GM12878 (cell line): Measurements from ENCODE around the gene C6orf62. TPM values are rescaled to one million over a fixed set of nuclear protein-coding genes. Genes with fewer than 3 reads are reported as not detected.

ENCODE experiments used
- ATAC-seq: fragments of 200-7000 bp; cut with Tn5 transposase; 3 replicates; pipeline ENCODE4 v1.9.1; 2020; ENCODE audit warnings: mild to moderate bottlenecking, moderate library complexity
- BruUV-seq: library from RNA; stranded (reverse); fragments of 400-500 nt; replicated peaks from 2 replicates; lab custom pipeline; 2021; lab: Mats Ljungman, UMichigan
- CTCF ChIA-PET: fragments of 300-600 bp; sonication (Branson Sonifier 250); formaldehyde crosslinking; extraction: SDS; loops from one replicate; lab custom pipeline; 2021; ENCODE audit warnings: inconsistent platforms; lab: Yijun Ruan, JAX
- POLR2A ChIA-PET: fragments of 350-600 bp; formaldehyde crosslinking; extraction: SDS; loops from one replicate; lab custom pipeline; 2021; ENCODE audit warnings: inconsistent platforms; lab: Charles Lee
- RAD21 ChIA-PET: fragments of 300-600 bp; sonication (Branson Sonifier 250); formaldehyde crosslinking; loops from one replicate; lab custom pipeline; 2023; ENCODE audit warnings: antibody characterized with exemption; ENCODE audit not compliant: unreplicated experiment; lab: Charles Lee
- SMC1A ChIA-PET: fragments of 300-600 bp; sonication (Branson Sonifier 250); formaldehyde crosslinking; loops from one replicate; lab custom pipeline; 2023; ENCODE audit not compliant: unreplicated experiment, uncharacterized antibody; lab: Charles Lee
- DNase-seq: peaks from one replicate; pipeline ENCODE4 v3.0.0-alpha.2; 2011; ENCODE audit warnings: low read depth, low spot score
- FAIRE-seq: peaks from 3 replicates; lab custom pipeline; 2011; peaks lifted over from hg19 to GRCh38; lab: Jason Lieb, UNC
- H2AFZ ChIP-seq: 2 replicates; pipeline ENCODE4 v1.6.0; 2011; ENCODE audit warnings: low read depth, low read length, control low read depth; ENCODE audit not compliant: control insufficient read depth
- H3K27ac ChIP-seq: 2 replicates; pipeline ENCODE4 v1.5.1; 2011; ENCODE audit warnings: control low read depth; ENCODE audit not compliant: control insufficient read depth, insufficient read depth
- H3K27me3 ChIP-seq, 2 experiments: replicated peaks in 1 of 2; 2 replicates each; pipeline versions ENCODE4 v1.6.0 to v1.6.1; 2011; ENCODE audit warnings: low read length in 1 of 2; ENCODE audit not compliant: control insufficient read depth in 2 of 2, insufficient read depth in 2 of 2
- H3K36me3 ChIP-seq, 2 experiments: 2 replicates each; pipeline ENCODE4 v1.5.1; 2011; ENCODE audit warnings: low read length in 1 of 2; ENCODE audit not compliant: control insufficient read depth in 2 of 2, insufficient read depth in 2 of 2
- H3K4me1 ChIP-seq: 2 replicates; pipeline ENCODE4 v1.6.1; 2011; ENCODE audit warnings: mild to moderate bottlenecking, low read length, moderate library complexity, mixed read lengths; ENCODE audit not compliant: control insufficient read depth, insufficient read depth
- H3K4me2 ChIP-seq: 2 replicates; pipeline ENCODE4 v1.6.0; 2011; ENCODE audit warnings: control low read depth; ENCODE audit not compliant: control insufficient read depth, insufficient read depth
- H3K4me3 ChIP-seq: fragments of 200-600 bp; sonication (generic); 2 replicates; pipeline ENCODE4 v1.5.1; 2016
- H3K79me2 ChIP-seq: 2 replicates; pipeline ENCODE4 v1.6.0; 2011; ENCODE audit warnings: low read length; ENCODE audit not compliant: control insufficient read depth, insufficient read depth
- H3K9ac ChIP-seq: 2 replicates; pipeline ENCODE4 v1.8.0; 2011; ENCODE audit warnings: low read length, control low read depth, mixed read lengths; ENCODE audit not compliant: control insufficient read depth, insufficient read depth
- H3K9me3 ChIP-seq: replicated peaks from 3 replicates; pipeline ENCODE4 v1.5.1; 2011; ENCODE audit warnings: mild to moderate bottlenecking, low read length; ENCODE audit not compliant: control insufficient read depth, insufficient read depth
- H4K20me1 ChIP-seq: 2 replicates; pipeline ENCODE4 v1.6.0; 2011; ENCODE audit not compliant: control insufficient read depth, insufficient read depth
- ATF7 ChIP-seq: fragments of 450-650 bp; IDR thresholded peaks from 2 replicates; pipeline ENCODE4 v1.6.1; 2016; ENCODE audit warnings: low read depth, mild to moderate bottlenecking
- BMI1 ChIP-seq: fragments of 450-650 bp; IDR thresholded peaks from 2 replicates; pipeline ENCODE4 v1.6.1; 2016; ENCODE audit warnings: mild to moderate bottlenecking, moderate library complexity, borderline replicate concordance
- BRCA1 ChIP-seq: IDR thresholded peaks from 2 replicates; pipeline ENCODE4 v1.6.1; 2011; ENCODE audit warnings: low read depth, low read length, improper control_type of control experiment
- CBFB ChIP-seq: IDR thresholded peaks from 2 replicates; pipeline ENCODE4 v1.6.1; 2016; ENCODE audit warnings: antibody characterized with exemption, low read depth
- CHD2 ChIP-seq: IDR thresholded peaks from 2 replicates; pipeline ENCODE4 v1.6.1; 2011; ENCODE audit warnings: low read depth, low read length, improper control_type of control experiment, borderline replicate concordance
- ELK1 ChIP-seq: IDR thresholded peaks from 2 replicates; pipeline ENCODE4 v1.6.1; 2012; ENCODE audit warnings: low read depth, low read length, improper control_type of control experiment
- HDAC2 ChIP-seq: fragments of 200-600 bp; sonication (generic); IDR thresholded peaks from 2 replicates; pipeline ENCODE4 v1.6.1; 2017
- KAT2A ChIP-seq: conservative IDR thresholded peaks from 2 replicates; pipeline ENCODE4 v1.6.1; 2011; ENCODE audit warnings: low read depth, low read length; ENCODE audit not compliant: control insufficient read depth
- MYC ChIP-seq: IDR thresholded peaks from 2 replicates; pipeline ENCODE4 v1.6.1; 2011; ENCODE audit warnings: mild to moderate bottlenecking, low read length, moderate library complexity, inconsistent platforms; ENCODE audit not compliant: insufficient read depth, insufficient replicate concordance, insufficient read length, severe bottlenecking
- NBN ChIP-seq: fragments of 450-650 bp; IDR thresholded peaks from 2 replicates; pipeline ENCODE4 v1.6.1; 2016
- POU2F2 ChIP-seq: IDR thresholded peaks from 3 replicates; pipeline ENCODE4 v1.6.1; 2011; ENCODE audit warnings: low read depth, mild to moderate bottlenecking, low read length, borderline replicate concordance
- RBBP5 ChIP-seq: fragments of 200-600 bp; sonication (generic); conservative IDR thresholded peaks from 2 replicates; pipeline ENCODE4 v1.6.1; 2016
- YY1 ChIP-seq: IDR thresholded peaks from 2 replicates; pipeline ENCODE4 v1.6.1; 2011; ENCODE audit warnings: low read depth, mild to moderate bottlenecking, low read length
- ZNF384 ChIP-seq: IDR thresholded peaks from 2 replicates; pipeline ENCODE4 v1.6.1; 2012; ENCODE audit warnings: low read depth, mild to moderate bottlenecking, low read length, improper control_type of control experiment, borderline replicate concordance
- ZZZ3 ChIP-seq: IDR thresholded peaks from 2 replicates; pipeline ENCODE4 v1.6.1; 2011; ENCODE audit warnings: low read depth; ENCODE audit not compliant: control insufficient read depth, insufficient read length
- WGBS: methylation state at CpG from one replicate; pipeline ENCODE4 v1.1.6; 2016; ENCODE audit warnings: low lambda C conversion rate; ENCODE audit not compliant: insufficient replicate concordance, insufficient coverage; ENCODE audit errors: missing lambda C conversion rate; 5-methylcytosine and 5-hydroxymethylcytosine counted together
- in situ Hi-C: fragments of 300-500 bp; cut with MboI; formaldehyde crosslinking; loops from 9 replicates; pipeline ENCODE4 v1.14.3; 2018; ENCODE audit warnings: mixed read lengths
- intact Hi-C: fragments of 100-400 bp; cut with micrococcal nuclease; formaldehyde crosslinking; loops from one replicate; pipeline ENCODE4 v1.14.2; 2022; ENCODE audit not compliant: unreplicated experiment
- polyA plus RNA-seq, 11 experiments: library from polyadenylated mRNA; depleted of rRNA in 4 of 11; unstranded in 6 of 11; stranded (reverse) in 5 of 11; fragments of >200 nt; fragmentation: Nextera tagmentation in 4 of 11; fragmentation: Illumina TruSeq in 1 of 11; extraction: Ambion mirVana in 4 of 11; extraction: Trizol in 1 of 11; gene quantifications; 1 replicate in 1 of 11; 2 replicates in 10 of 11; pipeline versions ENCODE4 v1.2.1 to v1.2.3, GENCODE V29; 2011 to 2016; ENCODE audit warnings: inconsistent platforms in 2 of 11, missing spikeins in 2 of 11, low read depth in 1 of 11
- total RNA-seq, 4 experiments: library from RNA; depleted of rRNA in 3 of 4; stranded (reverse); fragments of >200 nt in 3 of 4; fragmentation: Illumina TruSeq in 1 of 4; extraction: Trizol in 1 of 4; gene quantifications; 2 replicates each; pipeline versions ENCODE4 v1.2.1 to v1.2.3, GENCODE V29; 2013 to 2021

Gene C6orf62
- total and polyA plus RNA-seq, 10 of the 15 experiments (the other 5 are each of a cell fraction or from before 2014, with no cell fraction given): 55.6 to 565 (median 126) TPM

- ChIA-PET CTCF (interaction anchor here (1.0 to 1.7 kb wide), 3 partner anchors 97 to 102 kb away, joined by 3 read pairs; no protein-coding TSS in a partner anchor), POLR2A (no interaction called here), SMC1A (interaction anchor here (0.7 kb wide), 1 partner anchor 19 kb away, joined by 3 read pairs; no protein-coding TSS in a partner anchor), RAD21 (no interaction called here)
- H3K9ac ChIP-seq: no peak overlapping the region
- no peak overlapping the region for H3K4me2 ChIP-seq
- no peak for DNase-seq
- TF ChIP-seq BMI1 (no peak), CBFB (no peak)
- no peaks in the 10 kb centered on the region for H3K27me3 ChIP-seq
- H3K27ac ChIP-seq: no peak overlapping the region
- no peak for FAIRE-seq
- no peaks in the 10 kb centered on the region for H3K9me3 ChIP-seq
- no TSS peak for BruUV-seq
- H3K4me1 ChIP-seq: no peaks in the 10 kb centered on the region
- no peaks in the 10 kb centered on the region; a peak in 1 of 4 replicates for H3K36me3 ChIP-seq
- no peak for ATAC-seq
- in situ Hi-C loops (no loop called here), intact Hi-C loops (no loop called here)
- H3K4me3 ChIP-seq: no peak overlapping the region
- H4K20me1 ChIP-seq: no peaks in the 10 kb centered on the region
- H3K79me2 ChIP-seq: no peaks in the 10 kb centered on the region
- WGBS: 88% methylated on average over 12 of the region's 12 CpGs
- H2AFZ ChIP-seq: no peak overlapping the region
These were observed 35.4 kb downstream of the C6orf62 start for GRCh38 chr6:24683297-24684296.

DNA sequence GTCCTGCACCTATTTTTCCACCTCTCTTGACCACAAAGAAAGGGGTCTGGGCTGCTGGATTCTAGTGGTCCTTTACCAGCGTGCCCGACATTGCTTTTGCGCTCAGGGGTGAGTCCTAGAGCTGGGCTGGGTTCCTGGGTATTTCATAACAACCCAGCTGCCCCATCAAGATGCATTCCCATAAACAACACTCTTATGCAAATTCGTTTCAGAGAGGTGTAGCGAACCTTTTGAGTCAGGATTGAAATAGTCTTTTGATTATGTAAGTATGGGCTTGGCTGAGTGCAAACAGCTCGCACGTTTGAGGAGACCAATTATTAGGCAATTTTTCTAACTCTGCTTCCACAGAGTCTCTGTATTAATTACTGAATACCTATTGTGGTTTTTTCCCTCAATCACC lies 38.4 kb downstream of the C6orf62 start:
- WGBS: 84% methylated on average over 7 of the region's 7 CpGs
- POLR2A ChIA-PET: no interaction called here
- TF ChIP-seq ZZZ3 (no peak), CHD2 (no peak), BRCA1 (no peak), KAT2A (no peak), NBN (no peak), YY1 (no peak), ZNF384 (no peak), POU2F2 (no peak), ELK1 (no peak), HDAC2 (no peak), MYC (no peak), ATF7 (no peak), RBBP5 (no peak)

More for the DNA sequence above, 38.4 kb downstream of the C6orf62 start:
- H3K4me1 ChIP-seq: no peaks in the 10 kb centered on the region
- no peak overlapping the region for H3K4me3 ChIP-seq
- no TSS peak for BruUV-seq
- FAIRE-seq (no peak), ATAC-seq (no peak), DNase-seq (no peak)
- H3K9me3 ChIP-seq: no peaks in the 10 kb centered on the region
- H3K9ac ChIP-seq: no peak overlapping the region
- H2AFZ ChIP-seq: no peak overlapping the region
- no peaks in the 10 kb centered on the region for H4K20me1 ChIP-seq
- ChIA-PET RAD21 (no interaction called here), CTCF (interaction anchor here (0.7 to 1.0 kb wide), 2 partner anchors 28 to 397 kb away, joined by 3 read pairs; no protein-coding TSS in a partner anchor), SMC1A (no interaction called here)
- H3K4me2 ChIP-seq: no peak overlapping the region
- H3K27me3 ChIP-seq: no peaks in the 10 kb centered on the region
- intact Hi-C loops (no loop called here), in situ Hi-C loops (no loop called here)
- H3K27ac ChIP-seq: no peak overlapping the region
- H3K79me2 ChIP-seq: no peaks in the 10 kb centered on the region
- H3K36me3 ChIP-seq: no peaks in the 10 kb centered on the region; a peak in 1 of 4 replicates
